Natural killer cell (primary cell): Measurements from ENCODE around the gene PRDM8. TPM values are rescaled to one million over a fixed set of nuclear protein-coding genes. Genes with fewer than 3 reads are reported as not detected.

ENCODE experiments used
- ATAC-seq, 3 donors: fragments of 150-1000 bp in 2 of 3; fragments of 200-7000 bp in 1 of 3; cut with Tn5 transposase; 1 replicate in 1 of 3; 2 replicates in 2 of 3; pipeline ENCODE4 v1.10.0; 2021; ENCODE audit warnings: mild to moderate bottlenecking in 2 of 3, moderate library complexity in 2 of 3
- DNase-seq, 2 donors: peaks; one replicate each; pipeline versions ENCODE4 v3.0.0 to v3.0.0-alpha.2; 2013 to 2021; ENCODE audit warnings: mixed read lengths in 1 of 2
- H3K27ac ChIP-seq: one replicate; pipeline ENCODE4 v1.5.1; 2013; ENCODE audit warnings: mild to moderate bottlenecking, low read length
- H3K27me3 ChIP-seq: one replicate; pipeline ENCODE4 v1.6.1; 2013; ENCODE audit warnings: low read length; ENCODE audit not compliant: control insufficient read depth, insufficient read depth
- H3K36me3 ChIP-seq: one replicate; pipeline ENCODE4 v1.6.1; 2013; ENCODE audit warnings: low read length; ENCODE audit not compliant: control insufficient read depth, insufficient read depth
- H3K4me1 ChIP-seq: one replicate; pipeline ENCODE4 v1.6.1; 2013; ENCODE audit warnings: low read length; ENCODE audit not compliant: control insufficient read depth, insufficient read depth
- H3K4me3 ChIP-seq: one replicate; pipeline ENCODE4 v1.5.1; 2013; ENCODE audit warnings: low read length
- H3K9me3 ChIP-seq: one replicate; pipeline ENCODE4 v1.6.1; 2013; ENCODE audit warnings: low read length; ENCODE audit not compliant: control insufficient read depth, insufficient read depth
- H3K27ac Mint-ChIP-seq, 2 donors: one replicate each; pipeline ENCODE4 v1.8.0; 2022; ENCODE audit warnings: mild to moderate bottlenecking in 2 of 2, mixed read lengths in 2 of 2, moderate library complexity in 1 of 2
- H3K27me3 Mint-ChIP-seq, 2 donors: one replicate each; pipeline ENCODE4 v1.8.0; 2022; ENCODE audit warnings: low read depth in 2 of 2, mixed read lengths in 2 of 2
- H3K36me3 Mint-ChIP-seq: one replicate; pipeline ENCODE4 v1.8.0; 2022; ENCODE audit warnings: mixed read lengths
- H3K4me1 Mint-ChIP-seq, 2 donors: one replicate each; pipeline ENCODE4 v1.8.0; 2022; ENCODE audit warnings: mixed read lengths in 2 of 2
- H3K4me3 Mint-ChIP-seq: one replicate; pipeline ENCODE4 v1.8.0; 2022; ENCODE audit warnings: mild to moderate bottlenecking, moderate library complexity, mixed read lengths
- H3K9me3 Mint-ChIP-seq, 2 donors: one replicate each; pipeline ENCODE4 v1.8.0; 2022; ENCODE audit warnings: mixed read lengths in 2 of 2
- WGBS: methylation state at CpG from one replicate; pipeline ENCODE4 v1.1.7; 2013; ENCODE audit warnings: missing lambda C conversion rate; ENCODE audit not compliant: insufficient coverage; 5-methylcytosine and 5-hydroxymethylcytosine counted together
- intact Hi-C: fragments of 100-400 bp; cut with micrococcal nuclease; formaldehyde crosslinking; loops from one replicate; pipeline ENCODE4 v1.14.2; 2022
- total RNA-seq, 4 donors: library from RNA; stranded (reverse); fragments of 120-200 nt in 1 of 4; gene quantifications; one replicate each; pipeline versions ENCODE4 v1.2.3 to v1.2.4, GENCODE V29; 2013 to 2022
- TF ChIP-seq, protein P1 (sequence below): fragments of 200-600 bp; IDR thresholded peaks from one replicate; pipeline ENCODE4 v1.8.0; 2022; ENCODE audit warnings: antibody characterized with exemption

PRDM8 gene
- total RNA-seq, 3 donors from 2014 or later (not counting 1 experiment from before 2014, with no cell fraction given): 5.8 to 6.2 (median 6.0) TPM

DNA sequence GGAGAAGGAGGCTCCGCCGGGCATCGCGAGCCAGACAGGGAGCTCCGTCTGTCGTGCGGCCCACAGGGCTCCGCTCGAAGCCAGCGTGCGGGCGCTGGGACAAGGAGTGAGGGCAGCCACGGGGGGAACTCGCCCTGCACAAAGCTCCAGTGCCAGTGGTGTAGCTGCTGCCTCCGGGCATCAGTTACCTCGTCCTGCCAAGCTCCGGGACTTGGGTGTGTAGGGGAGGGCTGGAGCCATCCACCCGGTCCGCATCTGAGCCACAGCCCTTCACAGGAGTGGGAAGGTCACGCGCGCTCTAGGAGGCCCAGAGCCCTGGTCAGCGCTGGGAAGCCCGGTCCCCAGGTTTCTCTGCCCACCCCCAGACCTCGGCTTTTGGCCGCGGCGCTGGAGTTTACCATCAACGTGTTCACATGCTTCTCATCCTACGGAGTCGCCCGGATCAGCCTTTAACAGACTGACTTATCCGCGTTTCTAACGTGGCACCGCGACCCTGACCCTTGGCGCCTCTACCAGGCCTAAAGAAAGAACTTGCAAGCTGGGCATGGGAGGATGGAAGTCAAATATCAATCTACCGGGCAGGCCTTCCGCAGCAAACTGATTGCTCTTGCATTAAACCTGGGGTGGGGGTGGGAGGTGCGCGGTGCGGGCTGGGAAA is 8.4 kb upstream of the PRDM8 start:
- intact Hi-C loops: no loop called here
- no peak for DNase-seq

DNA sequence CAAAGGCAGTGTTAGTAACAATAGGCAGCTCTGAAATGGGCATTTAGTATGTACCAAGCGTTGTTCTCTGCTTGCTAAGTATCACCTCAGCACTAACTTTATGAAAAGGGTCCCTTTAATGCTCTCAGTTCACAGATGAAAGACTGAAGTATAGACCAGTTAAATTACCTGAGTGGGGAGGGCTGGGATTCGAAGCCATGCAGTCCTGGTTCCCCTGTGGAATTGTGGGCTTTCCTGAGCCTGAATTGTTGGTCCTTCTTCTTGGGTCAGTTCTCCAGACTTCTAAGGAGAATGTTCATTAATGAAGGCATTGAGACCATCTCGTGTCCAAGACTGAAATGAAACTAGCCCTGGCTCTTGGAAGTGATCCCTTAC is 7.7 kb upstream of the PRDM8 start:
- TF ChIP-seq, protein P1, sequence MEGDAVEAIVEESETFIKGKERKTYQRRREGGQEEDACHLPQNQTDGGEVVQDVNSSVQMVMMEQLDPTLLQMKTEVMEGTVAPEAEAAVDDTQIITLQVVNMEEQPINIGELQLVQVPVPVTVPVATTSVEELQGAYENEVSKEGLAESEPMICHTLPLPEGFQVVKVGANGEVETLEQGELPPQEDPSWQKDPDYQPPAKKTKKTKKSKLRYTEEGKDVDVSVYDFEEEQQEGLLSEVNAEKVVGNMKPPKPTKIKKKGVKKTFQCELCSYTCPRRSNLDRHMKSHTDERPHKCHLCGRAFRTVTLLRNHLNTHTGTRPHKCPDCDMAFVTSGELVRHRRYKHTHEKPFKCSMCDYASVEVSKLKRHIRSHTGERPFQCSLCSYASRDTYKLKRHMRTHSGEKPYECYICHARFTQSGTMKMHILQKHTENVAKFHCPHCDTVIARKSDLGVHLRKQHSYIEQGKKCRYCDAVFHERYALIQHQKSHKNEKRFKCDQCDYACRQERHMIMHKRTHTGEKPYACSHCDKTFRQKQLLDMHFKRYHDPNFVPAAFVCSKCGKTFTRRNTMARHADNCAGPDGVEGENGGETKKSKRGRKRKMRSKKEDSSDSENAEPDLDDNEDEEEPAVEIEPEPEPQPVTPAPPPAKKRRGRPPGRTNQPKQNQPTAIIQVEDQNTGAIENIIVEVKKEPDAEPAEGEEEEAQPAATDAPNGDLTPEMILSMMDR: no peak
- ATAC-seq: no peak
- peaks cover 16 to 17% of the 10 kb centered on the region in 2 donors for H3K4me1 Mint-ChIP-seq

More for the DNA sequence above, 8.4 kb upstream of the PRDM8 start:
- no peak for ATAC-seq
- WGBS: 86% methylated on average over 40 of the region's 43 CpGs
- no peak overlapping the region for H3K4me3 Mint-ChIP-seq
- Histone ChIP-seq H3K4me3 (no peak overlapping the region), H3K4me1 (peaks cover 17% of the 10 kb centered on the region), H3K9me3 (no peaks in the 10 kb centered on the region), H3K27ac (no peak overlapping the region), H3K36me3 (no peaks in the 10 kb centered on the region), H3K27me3 (no peaks in the 10 kb centered on the region)
- H3K36me3 Mint-ChIP-seq: no peaks in the 10 kb centered on the region
- TF ChIP-seq, protein P1: no peak
- peaks cover 22 to 47% of the 10 kb centered on the region in 2 donors for H3K27me3 Mint-ChIP-seq
- peaks cover 20% of the 10 kb centered on the region in 2 donors for H3K4me1 Mint-ChIP-seq
- no peaks in the 10 kb centered on the region for H3K9me3 Mint-ChIP-seq
- no peak overlapping the region for H3K27ac Mint-ChIP-seq

DNA sequence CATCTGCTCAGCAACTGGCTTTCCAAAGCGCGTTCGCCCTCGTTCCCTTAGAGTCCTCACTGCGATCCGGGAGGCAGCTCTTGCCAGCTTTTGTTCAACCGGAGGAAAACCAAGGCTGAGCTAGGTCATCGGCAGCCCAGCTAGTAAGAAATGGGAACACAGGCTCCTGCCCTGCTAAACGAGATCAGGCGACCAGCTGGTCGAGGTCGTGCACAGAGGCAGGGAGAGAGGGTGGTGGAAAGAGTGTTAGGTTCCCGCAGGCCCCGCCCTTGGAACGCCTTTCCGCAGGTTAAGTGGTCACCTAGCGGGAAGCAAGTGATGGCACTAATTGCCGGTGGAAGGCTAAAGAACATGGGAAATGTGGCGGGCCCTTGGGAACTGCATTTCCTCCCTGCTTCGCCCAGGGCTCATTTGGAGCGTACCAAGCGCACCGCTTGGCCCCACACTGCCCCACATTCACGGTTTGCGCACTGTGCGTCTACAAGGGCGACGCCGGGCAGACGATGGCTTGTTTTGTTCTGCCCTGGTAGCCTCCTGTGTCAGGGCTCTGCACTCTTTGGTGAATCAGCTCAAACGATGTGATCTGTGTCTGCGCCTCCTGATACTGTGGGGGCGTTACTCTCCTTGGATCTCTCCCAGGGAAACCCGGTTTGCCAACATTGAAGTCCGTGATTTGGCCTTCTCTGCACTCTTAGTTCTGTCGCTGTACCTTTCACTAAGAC is 7.2 kb upstream of the PRDM8 start:
- 83% methylated on average over 36 of the region's 36 CpGs for WGBS
- Histone ChIP-seq H3K9me3 (no peaks in the 10 kb centered on the region), H3K27ac (no peak overlapping the region), H3K36me3 (no peaks in the 10 kb centered on the region), H3K27me3 (no peaks in the 10 kb centered on the region), H3K4me1 (peaks cover 9% of the 10 kb centered on the region), H3K4me3 (no peak overlapping the region)
- ATAC-seq: no peak
- Mint-ChIP-seq H3K9me3 (no peaks in the 10 kb centered on the region), H3K36me3 (no peaks in the 10 kb centered on the region), H3K27ac (no peak overlapping the region), H3K4me3 (no peak overlapping the region), H3K27me3 (peaks cover 26 to 51% of the 10 kb centered on the region in 2 donors), H3K4me1 (peaks cover 11 to 12% of the 10 kb centered on the region in 2 donors)
- TF ChIP-seq, protein P1: no peak
- intact Hi-C loops: no loop called here
- DNase-seq: no peak

More for the DNA sequence above, 7.7 kb upstream of the PRDM8 start:
- Histone ChIP-seq H3K9me3 (no peaks in the 10 kb centered on the region), H3K27ac (no peak overlapping the region), H3K4me1 (peaks cover 15% of the 10 kb centered on the region), H3K4me3 (no peak overlapping the region), H3K27me3 (no peaks in the 10 kb centered on the region), H3K36me3 (no peaks in the 10 kb centered on the region)
- Mint-ChIP-seq H3K9me3 (no peaks in the 10 kb centered on the region), H3K36me3 (no peaks in the 10 kb centered on the region), H3K27me3 (peaks cover 25 to 50% of the 10 kb centered on the region in 2 donors), H3K4me3 (no peak overlapping the region), H3K27ac (no peak overlapping the region)
- DNase-seq: no peak
- intact Hi-C loops: no loop called here
- 83% methylated on average over 3 of the region's 3 CpGs for WGBS
